Measurements from ENCODE around the gene MIF4GD.
"Not testable (repeated sequence)": the region's sequence is repeated elsewhere in the genome, so short reads cannot be mapped to it uniquely, and the experiment has no call there.

The MIF4GD gene

GRCh38 chr17:75255954-75256698, 14.9 kb downstream of the MIF4GD start:
- peaks cover 36% of the 10 kb centered on the region for H3K4me1 Mint-ChIP-seq (ENCODE audit: low read depth)
- not testable (repeated sequence) for H3K9me3 Mint-ChIP-seq; H3K4me3 Mint-ChIP-seq; H3K36me3 Mint-ChIP-seq (ENCODE audit: low read depth); H3K27ac Mint-ChIP-seq; H3K27me3 Mint-ChIP-seq (ENCODE audit: low read depth)

- H3K36me3 Mint-ChIP-seq (ENCODE audit: low read depth) = peaks cover 5% of the 10 kb centered on the region
- H3K27ac Mint-ChIP-seq = peak overlapping the region; percentile 58
- H3K27me3 Mint-ChIP-seq (ENCODE audit: low read depth) = no peaks in the 10 kb centered on the region
- peak overlapping the region; percentile 6 for H3K4me3 Mint-ChIP-seq
- H3K9me3 Mint-ChIP-seq = no peaks in the 10 kb centered on the region
- peaks cover 34% of the 10 kb centered on the region for H3K4me1 Mint-ChIP-seq (ENCODE audit: low read depth)
These were observed 18.8 kb downstream of the MIF4GD start for GRCh38 chr17:75252039-75252816.

GRCh38 chr17:75250009-75250471, 21.0 kb downstream of the MIF4GD start:
- no peaks in the 10 kb centered on the region for H3K27me3 Mint-ChIP-seq (ENCODE audit: low read depth)
- peak overlapping the region; percentile 73 for H3K4me3 Mint-ChIP-seq
- H3K9me3 Mint-ChIP-seq = no peaks in the 10 kb centered on the region
- H3K27ac Mint-ChIP-seq = peak overlapping the region; percentile 92
- peaks cover 32% of the 10 kb centered on the region for H3K4me1 Mint-ChIP-seq (ENCODE audit: low read depth)
- peaks cover 11% of the 10 kb centered on the region for H3K36me3 Mint-ChIP-seq (ENCODE audit: low read depth)

GRCh38 chr17:75249564-75249963, 21.5 kb downstream of the MIF4GD start:
- peak overlapping the region; percentile 92 for H3K27ac Mint-ChIP-seq
- H3K36me3 Mint-ChIP-seq (ENCODE audit: low read depth) = peaks cover 12% of the 10 kb centered on the region
- H3K9me3 Mint-ChIP-seq = no peaks in the 10 kb centered on the region
- peak overlapping the region; percentile 73 for H3K4me3 Mint-ChIP-seq
- no peaks in the 10 kb centered on the region for H3K27me3 Mint-ChIP-seq (ENCODE audit: low read depth)
- H3K4me1 Mint-ChIP-seq (ENCODE audit: low read depth) = peaks cover 34% of the 10 kb centered on the region

GRCh38 chr17:75246404-75246803, 24.6 kb downstream of the MIF4GD start:
- peaks cover 40% of the 10 kb centered on the region for H3K4me1 Mint-ChIP-seq (ENCODE audit: low read depth)
- H3K27me3 Mint-ChIP-seq (ENCODE audit: low read depth) = no peaks in the 10 kb centered on the region
- H3K27ac Mint-ChIP-seq = no peak overlapping the region
- H3K9me3 Mint-ChIP-seq = no peaks in the 10 kb centered on the region
- peaks cover 35% of the 10 kb centered on the region for H3K36me3 Mint-ChIP-seq (ENCODE audit: low read depth)
- no peak overlapping the region for H3K4me3 Mint-ChIP-seq

- Mint-ChIP-seq H3K4me3 (no peak overlapping the region), H3K36me3 (ENCODE audit: low read depth) (peaks cover 39% of the 10 kb centered on the region), H3K27me3 (ENCODE audit: low read depth) (no peaks in the 10 kb centered on the region), H3K27ac (no peak overlapping the region), H3K4me1 (ENCODE audit: low read depth) (peaks cover 36% of the 10 kb centered on the region), H3K9me3 (no peaks in the 10 kb centered on the region)
These were observed 26.0 kb downstream of the MIF4GD start for GRCh38 chr17:75245011-75245410.

- Mint-ChIP-seq H3K36me3 (ENCODE audit: low read depth) (peaks cover 39% of the 10 kb centered on the region), H3K27ac (no peak overlapping the region), H3K4me3 (no peak overlapping the region), H3K9me3 (no peaks in the 10 kb centered on the region), H3K27me3 (ENCODE audit: low read depth) (no peaks in the 10 kb centered on the region), H3K4me1 (ENCODE audit: low read depth) (peaks cover 29% of the 10 kb centered on the region)
These were observed 26.7 kb downstream of the MIF4GD start for GRCh38 chr17:75244133-75244866.

- Mint-ChIP-seq H3K9me3 (no peaks in the 10 kb centered on the region), H3K27me3 (ENCODE audit: low read depth) (no peaks in the 10 kb centered on the region), H3K4me1 (ENCODE audit: low read depth) (peaks cover 33% of the 10 kb centered on the region), H3K27ac (peak overlapping the region; percentile 79), H3K36me3 (ENCODE audit: low read depth) (peaks cover 45% of the 10 kb centered on the region), H3K4me3 (peak overlapping the region; percentile 42)
These were observed 28.5 kb downstream of the MIF4GD start for GRCh38 chr17:75242461-75243042.

GRCh38 chr17:75241996-75242460, 29.0 kb downstream of the MIF4GD start:
- H3K27me3 Mint-ChIP-seq (ENCODE audit: low read depth) = no peaks in the 10 kb centered on the region
- H3K36me3 Mint-ChIP-seq (ENCODE audit: low read depth) = peaks cover 49% of the 10 kb centered on the region
- H3K9me3 Mint-ChIP-seq = no peaks in the 10 kb centered on the region
- H3K27ac Mint-ChIP-seq = peak overlapping the region; percentile 79
- H3K4me3 Mint-ChIP-seq = no peak overlapping the region
- H3K4me1 Mint-ChIP-seq (ENCODE audit: low read depth) = peaks cover 31% of the 10 kb centered on the region

GRCh38 chr17:75241502-75241901, 29.5 kb downstream of the MIF4GD start:
- H3K27ac Mint-ChIP-seq = peak overlapping the region; percentile 17
- no peak overlapping the region for H3K4me3 Mint-ChIP-seq

GRCh38 chr17:75241143-75241430, 29.9 kb downstream of the MIF4GD start:
- no peak overlapping the region for H3K27ac Mint-ChIP-seq
- H3K4me1 Mint-ChIP-seq (ENCODE audit: low read depth) = peaks cover 31% of the 10 kb centered on the region
- no peaks in the 10 kb centered on the region for H3K9me3 Mint-ChIP-seq
- no peak overlapping the region for H3K4me3 Mint-ChIP-seq
- no peaks in the 10 kb centered on the region for H3K27me3 Mint-ChIP-seq (ENCODE audit: low read depth)
- H3K36me3 Mint-ChIP-seq (ENCODE audit: low read depth) = peaks cover 53% of the 10 kb centered on the region

More at GRCh38 chr17:75241502-75241901, 29.5 kb downstream of the MIF4GD start:
- Mint-ChIP-seq H3K9me3 (no peaks in the 10 kb centered on the region), H3K27me3 (ENCODE audit: low read depth) (no peaks in the 10 kb centered on the region), H3K36me3 (ENCODE audit: low read depth) (peaks cover 51% of the 10 kb centered on the region), H3K4me1 (ENCODE audit: low read depth) (peaks cover 31% of the 10 kb centered on the region)

GRCh38 chr17:75240394-75241142, 30.5 kb downstream of the MIF4GD start:
- Mint-ChIP-seq H3K27ac (no peak overlapping the region), H3K27me3 (ENCODE audit: low read depth) (no peaks in the 10 kb centered on the region)

GRCh38 chr17:75239778-75240393, 31.1 kb downstream of the MIF4GD start:
- no peaks in the 10 kb centered on the region for H3K9me3 Mint-ChIP-seq
- no peaks in the 10 kb centered on the region for H3K27me3 Mint-ChIP-seq (ENCODE audit: low read depth)
- peaks cover 31% of the 10 kb centered on the region for H3K4me1 Mint-ChIP-seq (ENCODE audit: low read depth)
- H3K36me3 Mint-ChIP-seq (ENCODE audit: low read depth) = peaks cover 57% of the 10 kb centered on the region
- H3K4me3 Mint-ChIP-seq = no peak overlapping the region
- H3K27ac Mint-ChIP-seq = no peak overlapping the region

More at GRCh38 chr17:75240394-75241142, 30.5 kb downstream of the MIF4GD start:
- Mint-ChIP-seq H3K36me3 (ENCODE audit: low read depth) (peaks cover 51% of the 10 kb centered on the region), H3K4me3 (no peak overlapping the region), H3K4me1 (ENCODE audit: low read depth) (peaks cover 31% of the 10 kb centered on the region), H3K9me3 (no peaks in the 10 kb centered on the region)

All from T-helper 1 cell treated with Interleukin-12 subunit alpha and Interleukin-12 subunit beta and Interleukin-4 antibody, amounts not matched to agents 30 μg/mL and 1 μg/mL, for 36 hours (primary cell).